ENCODE data around the gene TAF1C. TPM values are rescaled to one million over a fixed set of nuclear protein-coding genes. Genes with fewer than 3 reads are reported as not detected.
"Not testable (repeated sequence)": the region's sequence is repeated elsewhere in the genome, so short reads cannot be mapped to it uniquely, and the experiment has no call there.

The TAF1C gene
- total RNA-seq, 1 donor from 2014 or later: 43.2 TPM

GRCh38 chr16:84214451-84215066 is 27.7 kb upstream of the TAF1C start:
- DNase-seq (ENCODE audit: low spot score) (no peak), ATAC-seq (no peak)

DNA sequence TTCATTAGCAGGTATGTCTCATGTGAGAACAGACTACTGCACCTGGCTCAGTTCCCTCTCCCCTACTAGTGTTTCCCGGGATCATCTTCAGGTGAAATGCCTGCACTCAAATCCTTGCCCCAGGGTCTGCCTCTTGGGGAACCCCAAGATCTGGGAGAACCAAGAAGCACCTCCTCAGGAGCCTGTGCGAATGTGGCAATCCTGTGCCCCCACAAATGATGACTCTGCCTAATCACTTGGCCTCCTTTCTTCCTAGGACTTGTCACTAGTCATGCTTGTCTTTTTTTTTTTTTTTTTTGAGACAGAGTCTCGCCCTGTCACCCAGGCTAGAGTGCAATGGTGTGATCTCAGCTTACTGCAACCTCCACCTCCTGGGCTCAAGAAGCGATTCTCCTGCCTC is 25.8 kb upstream of the TAF1C start:
- DNase-seq (ENCODE audit: low spot score) (no peak), ATAC-seq (no peak)
- intact Hi-C loops (cut with DNase I): no loop called here

More at GRCh38 chr16:84214451-84215066, 27.7 kb upstream of the TAF1C start:
- intact Hi-C loops (cut with DNase I): no loop called here

- DNase-seq (ENCODE audit: low spot score) (no peak), ATAC-seq (no peak)
- intact Hi-C loops (cut with DNase I): no loop called here
Measured at GRCh38 chr16:84212154-84212553, 25.3 kb upstream of the TAF1C start.

- no peak for ATAC-seq
- no peak for DNase-seq (ENCODE audit: low spot score)
- intact Hi-C loops (cut with DNase I): no loop called here
Measured at GRCh38 chr16:84209989-84210388, 23.1 kb upstream of the TAF1C start.

- intact Hi-C loops (cut with DNase I): no loop called here
- DNase-seq (ENCODE audit: low spot score): no peak
- no peak for ATAC-seq
Measured at GRCh38 chr16:84207879-84208278, 21.0 kb upstream of the TAF1C start.

DNA sequence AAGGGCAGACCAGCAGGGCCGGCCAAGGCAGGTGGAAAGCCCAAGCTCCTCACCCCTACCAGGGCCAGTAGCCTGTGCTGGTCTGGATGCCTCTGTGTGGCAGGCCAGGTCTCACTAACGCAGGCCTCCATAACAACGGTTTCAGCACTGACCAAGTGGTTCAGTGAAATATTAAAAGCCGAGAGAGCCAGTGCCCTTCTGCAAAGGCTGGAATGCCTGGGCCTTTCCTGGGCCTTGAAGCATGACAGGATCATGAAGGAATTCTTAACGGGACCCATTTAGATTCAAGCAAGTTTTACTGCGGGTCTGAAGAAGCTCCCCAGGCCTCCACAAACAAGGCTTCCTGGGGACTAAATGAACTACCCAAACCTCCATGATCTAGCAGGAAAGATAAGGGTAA is 20.4 kb upstream of the TAF1C start:
- no peak for DNase-seq (ENCODE audit: low spot score)
- ATAC-seq: no peak
- intact Hi-C loops (cut with DNase I): no loop called here

DNA sequence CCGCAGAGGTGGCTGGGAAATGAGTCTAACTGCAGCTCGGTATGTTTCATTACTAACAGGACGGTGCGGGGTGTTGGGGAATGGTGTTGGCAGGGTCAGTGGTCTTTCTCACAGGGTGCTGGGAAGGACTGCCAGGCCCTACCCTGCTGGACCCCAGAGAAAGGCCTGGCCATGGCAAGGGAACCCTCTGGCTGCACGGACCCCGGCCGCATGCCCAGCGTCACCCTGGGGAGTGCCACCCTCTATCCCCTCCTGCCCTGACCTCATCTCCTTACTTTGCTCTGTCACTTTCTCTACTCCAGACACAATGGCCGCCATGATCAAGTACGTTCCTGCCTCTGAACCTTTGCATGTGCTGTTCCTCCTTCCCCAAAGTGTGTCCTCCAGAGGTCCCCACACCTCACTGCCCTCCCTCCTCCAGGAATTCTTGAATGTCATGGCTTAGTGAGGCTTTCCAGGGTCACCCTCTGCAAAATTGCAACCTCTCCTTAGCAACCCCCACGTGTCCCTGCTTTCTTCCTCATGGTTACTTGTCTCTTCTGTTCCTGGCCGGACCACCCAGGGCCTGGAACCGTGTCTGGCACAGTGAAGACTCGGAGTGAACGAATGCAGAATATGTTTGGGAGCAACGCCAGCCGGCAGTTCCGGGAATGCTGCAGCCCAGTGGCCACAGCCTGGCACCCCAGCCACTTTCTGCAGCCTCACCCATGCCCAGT is 19.3 kb upstream of the TAF1C start:
- DNase-seq (ENCODE audit: low spot score): no peak
- intact Hi-C loops (cut with DNase I): no loop called here
- ATAC-seq: no peak

DNA sequence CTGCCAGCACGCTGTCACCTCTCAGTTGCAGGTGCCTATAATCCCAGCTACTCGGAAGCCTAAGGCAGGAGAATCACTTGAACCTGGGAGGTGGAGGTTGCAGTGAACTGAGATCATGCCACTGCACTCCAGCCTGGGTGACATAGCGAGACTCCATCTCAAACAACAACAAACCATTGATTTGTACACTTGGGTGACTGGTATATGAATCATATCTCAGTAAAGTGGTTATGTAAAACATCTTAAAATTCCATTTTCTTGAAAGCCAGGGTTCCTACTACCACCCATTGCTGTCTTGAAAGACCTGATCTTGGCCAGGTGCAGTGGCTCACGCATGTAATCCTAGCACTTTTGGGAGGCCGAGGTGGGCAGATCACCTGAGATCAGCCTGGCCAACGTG is 18.3 kb upstream of the TAF1C start:
- intact Hi-C loops (cut with DNase I); DNase-seq (ENCODE audit: low spot score); ATAC-seq: not testable (repeated sequence)

DNA sequence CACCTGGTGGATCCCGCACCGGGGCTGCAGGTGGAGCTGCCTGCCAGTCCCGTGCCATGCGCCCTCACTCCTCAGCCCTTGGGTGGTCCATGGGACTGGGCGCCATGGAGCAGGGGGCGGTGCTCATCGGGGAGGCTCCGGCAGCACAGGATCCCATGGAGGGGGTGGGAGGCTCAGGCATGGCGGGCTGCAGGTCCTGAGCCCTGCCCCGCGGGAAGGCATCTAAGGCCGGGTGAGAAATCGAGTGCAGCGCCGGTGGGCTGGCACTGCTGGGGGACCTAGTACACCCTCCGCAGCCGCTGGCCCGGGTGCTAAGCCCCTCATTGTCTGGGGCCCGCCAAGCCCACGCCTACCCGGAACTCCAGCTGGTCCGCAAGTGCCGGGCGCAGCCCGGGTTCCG is 17.7 kb upstream of the TAF1C start:
- intact Hi-C loops (cut with DNase I); ATAC-seq; DNase-seq (ENCODE audit: low spot score): not testable (repeated sequence)

DNA sequence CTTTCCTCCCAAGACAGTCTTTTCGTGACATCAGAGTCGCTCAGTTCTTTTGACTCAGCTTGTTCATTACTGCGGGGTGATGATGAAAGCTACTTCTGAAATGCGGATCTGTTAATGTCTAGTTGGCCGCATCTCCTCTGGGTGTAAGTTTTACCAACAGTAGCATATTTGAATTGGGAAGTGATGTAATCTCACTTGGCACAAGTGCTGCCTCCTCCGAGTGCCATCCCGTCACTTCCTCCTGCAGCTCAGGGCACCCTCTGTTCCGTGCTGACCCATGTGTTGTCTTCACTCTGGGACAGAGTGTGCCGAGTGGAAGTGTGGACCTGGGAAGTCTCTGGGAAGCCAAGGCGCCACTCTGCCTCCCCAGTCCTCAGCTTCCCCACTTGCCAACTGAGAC is 13.0 kb upstream of the TAF1C start:
- intact Hi-C loops (cut with DNase I): no loop called here
- ATAC-seq: no peak
- DNase-seq (ENCODE audit: low spot score): no peak

DNA sequence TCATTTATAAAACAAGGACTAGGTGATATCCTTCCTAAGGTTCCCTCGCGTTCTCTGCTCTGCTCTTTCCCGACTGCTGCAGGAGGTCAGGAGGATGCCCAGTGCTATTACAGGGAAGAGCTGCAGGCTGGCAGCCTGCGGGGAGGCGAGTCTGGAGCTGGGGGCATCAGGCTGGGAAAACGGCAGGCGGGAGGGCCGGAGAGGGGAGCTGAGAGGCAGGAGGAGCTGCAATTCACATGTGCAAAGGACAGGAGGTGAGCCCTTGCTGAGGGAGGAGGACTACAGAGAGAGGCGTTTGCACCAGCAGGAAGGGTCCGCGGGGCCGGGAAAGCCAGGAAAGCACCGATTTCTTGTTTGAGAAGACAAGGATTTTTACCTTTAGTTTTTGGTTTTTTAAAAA is 12.2 kb upstream of the TAF1C start:
- no peak for DNase-seq (ENCODE audit: low spot score)
- ATAC-seq: no peak
- intact Hi-C loops (cut with DNase I): no loop called here

DNA sequence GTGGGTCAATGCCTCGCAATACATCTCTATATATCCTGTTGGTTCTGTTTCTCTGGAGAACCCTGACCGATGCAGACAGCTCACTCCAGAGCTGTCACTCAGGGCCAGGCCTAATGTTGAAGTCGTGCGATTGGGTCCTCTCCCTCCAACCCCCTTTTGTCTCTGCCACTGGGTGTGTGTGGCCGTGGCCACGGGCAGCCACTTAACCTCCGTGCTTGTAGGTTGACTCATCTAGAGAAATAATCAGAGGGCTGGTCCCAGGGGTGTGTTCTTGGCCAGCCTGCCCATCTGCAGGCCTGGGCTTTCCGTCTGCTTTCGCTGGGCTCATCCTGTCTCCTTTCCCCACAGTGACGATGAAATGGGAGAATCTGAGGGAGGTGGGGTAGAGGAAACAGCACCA is 11.5 kb upstream of the TAF1C start:
- ATAC-seq (peak; percentile 84), DNase-seq (ENCODE audit: low spot score) (no peak)
- intact Hi-C loops (cut with DNase I): no loop called here

DNA sequence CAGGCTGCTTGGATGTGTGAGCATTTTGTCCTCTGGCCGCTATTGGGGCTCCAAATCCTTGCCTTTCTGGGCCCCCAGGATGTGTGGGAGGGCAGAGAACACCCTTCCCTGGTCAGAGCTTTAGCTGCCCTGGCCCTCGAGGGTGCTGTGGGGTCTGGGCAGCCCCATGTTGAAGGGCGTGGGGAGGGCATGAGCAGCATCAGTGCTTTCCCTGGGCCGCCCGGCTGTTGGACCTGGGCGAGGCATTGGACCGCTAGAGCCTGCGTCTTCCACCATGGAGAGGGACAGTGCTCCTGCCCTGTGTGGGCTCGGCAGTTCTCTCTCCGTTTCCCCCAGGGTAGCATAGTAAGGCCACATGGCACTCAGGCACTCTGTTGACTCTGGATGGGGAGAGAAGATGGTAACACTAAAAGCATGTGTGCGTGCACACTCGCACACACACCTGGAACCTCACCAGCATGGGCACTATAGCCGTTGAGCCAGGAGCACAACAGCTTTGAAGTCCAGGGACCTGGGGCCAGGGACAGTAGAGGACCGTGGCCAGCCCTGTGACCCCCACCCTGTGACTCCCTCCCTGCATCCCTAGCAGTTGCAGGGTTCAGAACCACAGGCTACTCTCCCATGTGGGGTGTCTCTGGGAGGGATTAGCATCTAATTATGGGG is 10.7 kb upstream of the TAF1C start:
- DNase-seq (ENCODE audit: low spot score) (no peak), ATAC-seq (no peak)
- intact Hi-C loops (cut with DNase I): no loop called here

GRCh38 chr16:84196727-84197394 is 10.0 kb upstream of the TAF1C start:
- intact Hi-C loops (cut with DNase I): no loop called here
- ATAC-seq (no peak), DNase-seq (ENCODE audit: low spot score) (no peak)

DNA sequence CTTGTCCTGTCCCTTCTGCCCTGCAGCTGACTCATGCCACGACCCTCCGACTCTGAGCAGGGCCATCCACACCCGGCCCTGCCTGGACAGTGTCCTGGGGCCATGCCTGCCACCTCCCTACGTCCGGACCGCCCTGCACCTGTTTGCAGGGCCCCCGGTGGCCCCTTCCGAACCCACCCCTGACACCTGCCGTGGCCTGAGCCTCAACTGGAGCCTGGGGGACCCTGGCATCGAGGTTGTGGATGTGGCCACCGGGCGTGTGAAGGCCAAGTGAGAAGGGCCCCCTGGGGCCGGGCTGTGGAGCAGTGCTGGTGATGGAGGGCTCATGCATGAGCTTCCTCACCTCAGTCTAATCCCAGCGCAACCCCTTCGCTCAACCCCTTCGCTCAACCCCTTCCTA is 9.2 kb upstream of the TAF1C start:
- ATAC-seq: no peak
- DNase-seq (ENCODE audit: low spot score): no peak
- intact Hi-C loops (cut with DNase I): no loop called here

DNA sequence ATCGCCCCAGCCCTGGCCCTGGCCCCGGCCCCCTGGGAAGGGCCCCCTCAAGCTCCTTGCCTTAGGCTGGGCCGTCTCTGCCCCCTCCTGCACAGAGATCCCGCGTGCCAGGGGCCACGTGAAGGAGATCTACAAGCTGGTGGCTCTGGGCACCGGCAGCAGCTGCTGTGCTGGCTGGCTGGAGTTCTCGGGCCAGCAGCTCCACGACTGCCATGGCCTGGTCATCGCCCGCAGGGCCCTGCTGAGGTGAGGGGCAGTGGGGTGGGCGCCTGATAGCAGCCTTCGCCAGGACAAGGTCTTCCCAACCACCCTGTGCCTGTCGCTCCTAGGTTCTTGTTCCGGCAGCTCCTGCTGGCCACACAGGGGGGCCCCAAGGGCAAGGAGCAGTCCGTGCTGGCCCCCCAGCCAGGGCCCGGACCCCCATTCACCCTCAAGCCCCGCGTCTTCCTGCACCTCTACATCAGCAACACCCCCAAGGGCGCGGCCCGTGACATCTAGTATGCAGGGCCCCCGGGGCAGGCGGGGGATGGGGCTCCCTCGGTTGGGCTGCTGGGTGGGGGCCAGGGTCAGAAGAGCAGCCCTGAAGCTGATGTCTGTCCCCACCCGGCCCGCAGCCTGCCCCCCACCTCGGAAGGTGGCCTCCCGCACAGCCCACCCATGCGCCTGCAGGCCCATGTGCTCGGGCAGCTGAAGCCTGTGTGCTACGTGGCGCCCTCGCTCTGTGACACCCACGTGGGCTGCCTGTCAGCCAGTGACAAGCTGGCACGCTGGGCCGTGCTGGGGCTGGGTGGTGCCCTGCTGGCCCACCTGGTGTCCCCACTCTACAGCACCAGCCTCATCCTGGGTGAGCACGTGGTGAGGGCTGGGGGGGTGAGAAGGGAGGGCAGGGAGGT is 8.6 kb upstream of the TAF1C start:
- intact Hi-C loops (cut with DNase I): no loop called here
- no peak for ATAC-seq
- DNase-seq (ENCODE audit: low spot score): no peak

DNA sequence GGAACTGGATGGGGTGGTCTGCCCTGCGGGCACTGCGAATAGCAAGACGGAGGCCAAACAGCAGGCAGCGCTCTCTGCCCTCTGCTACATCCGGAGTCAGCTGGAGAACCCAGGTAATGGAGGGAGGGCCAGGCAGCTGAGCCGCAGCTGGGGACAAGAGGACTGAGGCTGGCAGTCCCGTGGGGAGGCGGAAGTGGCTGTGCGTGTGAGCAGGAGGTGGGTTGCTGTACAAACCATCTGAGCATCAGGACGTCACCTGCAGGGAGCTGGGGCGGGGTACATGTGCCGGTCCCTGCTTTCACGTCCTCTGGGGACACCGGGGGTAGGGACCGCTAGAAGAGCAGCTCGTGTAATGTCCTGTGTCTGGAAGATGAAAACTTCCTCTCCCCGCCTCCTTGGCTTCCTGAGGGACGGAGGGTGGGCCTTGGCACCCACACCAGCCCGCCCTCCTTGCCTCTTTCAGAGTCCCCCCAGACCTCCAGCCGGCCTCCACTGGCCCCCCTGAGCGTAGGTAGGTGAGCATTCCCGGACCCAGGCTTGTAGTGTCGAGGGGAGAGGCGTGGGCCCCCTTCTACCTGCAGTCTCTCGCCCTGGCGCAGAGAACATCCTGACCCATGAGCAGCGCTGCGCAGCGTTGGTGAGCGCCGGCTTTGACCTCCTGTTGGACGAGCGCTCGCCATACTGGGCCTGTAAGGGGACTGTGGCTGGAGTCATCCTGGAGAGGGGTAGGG is 7.8 kb upstream of the TAF1C start:
- ATAC-seq: no peak
- intact Hi-C loops (cut with DNase I): no loop called here
- no peak for DNase-seq (ENCODE audit: low spot score)

- no peak for DNase-seq (ENCODE audit: low spot score)
- ATAC-seq: no peak
- intact Hi-C loops (cut with DNase I): no loop called here
Measured at GRCh38 chr16:84194018-84194417, 7.2 kb upstream of the TAF1C start.

All from sciatic nerve (tissue), 2 donors.